ENCODE data around the gene MCOLN3. TPM values are rescaled to one million over a fixed set of nuclear protein-coding genes. Genes with fewer than 3 reads are reported as not detected.

Gene MCOLN3
- total and polyA plus RNA-seq, 4 donors, result 0.08 to 0.42 (median 0.21) TPM; not detected in 1

GRCh38 chr1:85049735-85050166 lies 1.5 kb upstream of the MCOLN3 start (continued):
- TF ChIP-seq TAF1 (conservative IDR thresholded peaks at IDR 0.05), result no peak
- no peak for TF ChIP-seq HNF4G (IDR thresholded peaks at IDR 0.05)

- TF ChIP-seq GABPA (IDR thresholded peaks at IDR 0.05 in 1 of 2, conservative IDR thresholded peaks at IDR 0.05 in 1 of 2) (no peak), FOXA2 (IDR thresholded peaks at IDR 0.05) (no peak), JUND (IDR thresholded peaks at IDR 0.05) (no peak), HNF4G (IDR thresholded peaks at IDR 0.05) (no peak), CTCF (IDR thresholded peaks at IDR 0.05; ENCODE audit: low read depth, low read length, missing input control) (no peak), REST (IDR thresholded peaks at IDR 0.05) (no peak), SP1 (IDR thresholded peaks at IDR 0.05) (no peak)
Observed at GRCh38 chr1:85047472-85048295, 616 bp downstream of the MCOLN3 start.

GRCh38 chr1:85047144-85047471 lies 1.2 kb downstream of the MCOLN3 start:
- H3K9me3 ChIP-seq (ENCODE audit: control insufficient read depth in 4 of 4, low read length in 3 of 4), result no peaks in the 10 kb centered on the region
- no peak for DNase-seq (ENCODE audit: low spot score)
- no peak overlapping the region for H3K9ac ChIP-seq (ENCODE audit: low read depth in 1 of 2, low read length in 2 of 2)
- 28% methylated on average over 12 of the region's 12 CpGs for WGBS
- H3K4me1 ChIP-seq (ENCODE audit: control insufficient read depth in 4 of 4, insufficient read depth in 4 of 4, low read length in 3 of 4), result peaks cover 0 to 14% (median 12%) of the 10 kb centered on the region in 4 donors
- no peak overlapping the region for H3K27ac ChIP-seq (ENCODE audit: low read depth in 1 of 2, low read length in 2 of 2)
- no peak overlapping the region for H3K4me3 ChIP-seq (ENCODE audit: low read depth in 1 of 3, low read length in 3 of 3)
- TF ChIP-seq REST (IDR thresholded peaks at IDR 0.05), result no peak
- TF ChIP-seq ZBTB33 (IDR thresholded peaks at IDR 0.05), result no peak
- TF ChIP-seq FOXA2 (IDR thresholded peaks at IDR 0.05), result no peak
- no peaks in the 10 kb centered on the region for H3K36me3 ChIP-seq (ENCODE audit: control insufficient read depth in 4 of 4, insufficient read depth in 3 of 4, low read depth in 1 of 4, low read length in 3 of 4)
- H3K27me3 ChIP-seq (ENCODE audit: control insufficient read depth in 4 of 4, insufficient read depth in 4 of 4, low read length in 3 of 4), result peaks cover 2 to 17% (median 11%) of the 10 kb centered on the region in 4 donors

More at GRCh38 chr1:85047472-85048295, 616 bp downstream of the MCOLN3 start:
- H3K9ac ChIP-seq (ENCODE audit: low read depth in 1 of 2, low read length in 2 of 2), result no peak overlapping the region
- H3K9me3 ChIP-seq (ENCODE audit: control insufficient read depth in 4 of 4, low read length in 3 of 4), result no peaks in the 10 kb centered on the region
- peaks cover 0 to 14% (median 12%) of the 10 kb centered on the region in 4 donors for H3K4me1 ChIP-seq (ENCODE audit: control insufficient read depth in 4 of 4, insufficient read depth in 4 of 4, low read length in 3 of 4)
- peak overlapping the region in 1 of 3 donors; percentile 63 for H3K4me3 ChIP-seq (ENCODE audit: low read depth in 1 of 3, low read length in 3 of 3)
- WGBS, result 5% methylated on average over 55 of the region's 55 CpGs
- DNase-seq (ENCODE audit: low spot score), result no peak
- no peak overlapping the region for H3K27ac ChIP-seq (ENCODE audit: low read depth in 1 of 2, low read length in 2 of 2)
- H3K27me3 ChIP-seq (ENCODE audit: control insufficient read depth in 4 of 4, insufficient read depth in 4 of 4, low read length in 3 of 4), result peaks cover 2 to 17% (median 9%) of the 10 kb centered on the region in 4 donors
- H3K36me3 ChIP-seq (ENCODE audit: control insufficient read depth in 4 of 4, insufficient read depth in 3 of 4, low read depth in 1 of 4, low read length in 3 of 4), result no peaks in the 10 kb centered on the region
